CD4-positive, alpha-beta T cell treated with Interleukin-1 beta for 1 hour (primary cell): ENCODE results near the gene INIP.

Experiments used
- DNase-seq, 2 donors: peaks; one replicate each; pipeline ENCODE4 v3.0.0-alpha.2; 2020 to 2022

INIP gene

DNA sequence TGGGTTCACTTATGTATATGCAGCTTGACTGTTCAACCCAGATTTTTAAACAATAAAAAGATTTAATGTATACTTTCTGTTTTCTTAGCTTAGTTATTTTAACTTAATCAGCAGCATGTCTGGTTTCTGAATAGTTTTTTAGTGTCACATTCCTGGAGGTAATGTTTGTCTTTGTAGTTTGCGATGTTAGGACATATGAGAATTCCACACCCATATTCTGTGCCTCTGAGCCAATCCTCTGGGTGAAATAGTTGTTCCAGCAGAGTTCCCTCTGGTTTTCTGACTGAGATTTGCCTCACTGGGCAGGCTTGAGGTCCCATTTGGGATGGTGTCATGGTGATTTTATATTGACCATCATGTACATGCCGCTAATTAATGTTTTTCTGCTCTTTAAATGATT, 48.6 kb downstream of the INIP start:
- DNase-seq = no peak

DNA sequence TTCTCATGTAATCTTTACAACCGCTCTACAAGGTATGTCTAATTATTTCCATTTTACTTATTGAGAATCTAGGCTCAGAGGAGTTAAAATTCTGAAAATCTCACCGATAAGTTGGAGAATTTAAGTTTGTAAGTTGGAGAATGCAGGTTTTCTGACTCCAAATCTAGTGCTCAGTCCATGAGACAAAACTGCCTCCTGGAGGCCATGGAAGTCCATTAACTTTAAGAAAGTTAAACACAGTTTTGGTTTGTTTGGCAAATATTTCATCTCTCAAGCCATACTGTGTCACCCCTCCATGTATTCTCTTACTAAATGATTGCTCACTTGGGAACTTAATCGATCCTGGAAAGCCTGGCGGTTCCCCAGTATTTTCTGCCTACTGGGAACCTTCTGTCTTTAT, 52.6 kb downstream of the INIP start:
- DNase-seq = no peak

DNA sequence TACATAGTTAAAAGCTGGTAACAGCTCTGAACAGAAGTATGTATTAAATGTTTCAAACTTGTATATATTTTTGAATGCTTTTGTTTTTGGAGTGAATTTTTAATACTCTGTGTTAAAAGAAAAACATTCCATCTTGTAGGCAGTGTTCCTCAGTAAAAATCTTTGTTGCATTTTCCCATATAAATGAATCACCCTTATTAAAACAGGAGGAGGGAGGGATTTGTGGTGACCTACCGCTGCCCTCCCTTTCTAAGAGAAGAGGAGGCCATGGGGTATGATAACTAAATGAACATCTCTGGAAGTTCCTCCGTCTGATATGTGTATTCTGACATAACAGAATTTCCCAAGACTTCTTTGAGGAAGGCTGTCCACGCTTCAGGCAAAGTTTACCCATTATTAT, 53.4 kb downstream of the INIP start:
- DNase-seq = no peak

DNA sequence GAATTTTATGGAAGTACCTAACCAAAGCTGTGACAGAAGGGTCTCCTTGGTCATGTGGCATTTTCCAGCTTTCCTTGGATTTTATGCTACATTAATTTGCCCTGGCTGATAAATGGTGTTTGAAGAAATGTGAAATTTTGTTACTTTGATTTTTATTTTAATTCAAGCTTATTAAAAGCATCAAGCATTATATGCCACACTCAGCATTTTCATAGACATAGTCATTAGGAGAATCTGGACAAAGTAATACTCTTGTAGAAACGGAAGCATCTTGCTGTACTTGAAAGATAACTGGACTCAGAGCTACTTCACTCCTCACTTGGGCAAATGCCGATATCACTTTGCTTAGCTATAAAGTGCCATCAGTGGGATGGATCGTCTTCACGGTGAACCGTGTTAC, 54.2 kb downstream of the INIP start:
- DNase-seq = no peak

DNA sequence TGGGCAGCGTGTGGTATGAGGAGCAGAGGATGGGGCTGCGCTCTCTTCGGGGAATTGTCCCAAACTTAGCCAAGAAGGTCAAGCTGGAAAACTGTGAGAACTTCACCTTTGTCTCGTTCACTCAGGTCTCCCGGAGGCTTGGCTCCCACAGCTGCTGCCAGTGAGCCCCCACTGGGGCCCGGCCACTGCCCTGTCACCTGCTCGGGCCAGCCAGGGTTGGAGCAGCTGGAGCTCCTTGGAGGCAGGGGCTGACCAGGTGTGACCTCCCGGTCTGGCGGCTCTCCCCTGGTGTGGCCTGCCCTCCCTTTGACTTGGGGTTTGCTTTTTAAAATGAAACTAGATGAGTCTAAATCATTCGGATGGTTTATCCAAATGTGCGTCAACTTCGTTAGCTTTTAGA, 58.0 kb downstream of the INIP start:
- no peak for DNase-seq

DNA sequence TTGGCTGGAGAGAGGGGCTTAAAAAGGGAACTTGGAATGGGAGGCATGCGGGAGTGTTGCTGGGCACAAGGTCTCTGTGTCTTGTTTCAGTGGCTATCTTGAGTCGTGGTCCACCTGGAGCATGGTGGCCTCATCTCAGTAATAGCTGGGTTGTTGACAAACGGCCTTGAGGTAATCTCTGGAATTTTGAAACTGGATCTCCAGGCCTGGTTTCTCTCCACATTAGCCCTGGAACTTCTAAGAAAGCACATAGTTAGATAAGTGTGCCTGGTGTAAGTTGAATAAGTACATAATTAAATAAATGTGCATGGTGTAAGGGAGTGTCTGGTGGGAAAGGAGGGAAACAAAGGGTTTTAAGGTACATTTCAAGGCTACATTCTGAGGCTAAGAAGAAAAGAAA, 62.2 kb downstream of the INIP start:
- no peak for DNase-seq

DNA sequence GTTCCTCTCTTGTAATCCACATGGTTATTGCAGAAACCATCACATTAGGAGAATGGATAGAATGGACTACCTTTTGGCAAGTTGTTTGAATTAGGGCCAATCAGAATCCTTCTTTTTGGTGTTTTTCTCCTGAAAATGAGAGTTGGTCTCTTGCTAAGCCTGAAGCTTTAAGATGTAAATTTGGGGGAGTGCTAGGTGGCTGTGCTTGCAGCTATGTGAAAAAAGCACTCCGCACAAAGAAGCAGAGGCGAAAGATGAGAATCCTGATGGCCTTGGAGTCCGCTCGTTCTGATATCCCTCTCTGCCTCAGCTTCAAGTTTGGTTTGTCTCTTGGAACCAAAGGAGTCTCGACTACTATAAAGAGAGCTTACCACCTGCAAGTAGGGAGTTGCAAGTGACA, 63.6 kb downstream of the INIP start:
- no peak for DNase-seq

DNA sequence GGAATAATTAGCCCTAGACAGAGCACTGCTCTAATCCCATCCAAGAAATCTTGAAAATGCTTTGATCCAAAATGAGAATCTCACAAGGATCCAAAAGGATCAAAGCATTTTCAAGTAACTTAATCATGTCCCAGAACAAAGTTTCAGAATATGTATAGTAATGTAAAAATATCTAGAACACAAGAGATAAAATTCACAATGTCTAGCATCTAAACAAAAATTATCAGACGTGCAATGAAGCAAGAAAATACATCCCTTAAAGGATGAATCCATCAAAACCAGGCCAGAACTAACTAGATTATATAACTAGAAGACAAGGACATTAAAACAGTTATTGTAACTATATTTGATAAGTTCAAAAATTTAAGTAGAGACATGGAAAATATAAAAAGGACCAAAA, 69.3 kb downstream of the INIP start:
- no peak for DNase-seq

DNA sequence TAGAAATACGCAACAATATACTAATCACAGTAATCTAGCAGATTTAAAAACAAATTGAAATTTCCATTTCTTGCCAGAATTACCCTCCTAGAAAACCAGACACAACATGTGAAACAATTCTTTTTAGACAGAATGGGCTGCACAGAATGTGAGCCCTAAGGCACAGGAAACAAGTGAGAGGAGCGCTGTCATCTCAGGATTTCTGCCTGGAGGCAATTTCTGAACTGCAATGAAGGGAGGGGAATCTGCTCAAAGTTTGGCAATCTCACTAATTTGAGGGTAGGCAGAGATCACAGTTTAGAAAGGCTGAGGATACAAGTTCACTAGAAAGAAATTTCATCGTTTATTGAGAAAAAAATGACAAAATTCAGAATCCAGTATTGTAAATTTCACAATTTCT, 70.3 kb downstream of the INIP start:
- no peak for DNase-seq

DNA sequence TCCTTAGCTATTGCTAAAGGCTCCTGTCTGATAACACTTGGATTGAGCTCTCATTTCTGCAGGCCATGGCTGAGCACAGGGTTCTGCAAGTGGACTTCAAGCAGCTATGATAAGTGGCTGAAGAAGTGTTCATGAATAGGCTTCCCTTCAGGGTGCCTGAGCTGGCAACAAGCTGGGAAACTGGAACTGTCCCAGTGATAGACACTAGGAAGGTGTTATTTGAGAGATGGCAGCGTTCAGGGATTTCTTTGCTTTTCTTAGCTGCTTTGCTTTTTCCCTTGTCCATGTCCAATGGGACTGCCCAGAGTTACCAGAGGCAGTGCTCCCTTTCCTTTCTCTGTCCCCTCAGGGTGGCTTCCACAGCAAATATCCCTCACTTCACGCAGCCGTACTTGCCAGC, 75.8 kb downstream of the INIP start:
- DNase-seq = no peak

DNA sequence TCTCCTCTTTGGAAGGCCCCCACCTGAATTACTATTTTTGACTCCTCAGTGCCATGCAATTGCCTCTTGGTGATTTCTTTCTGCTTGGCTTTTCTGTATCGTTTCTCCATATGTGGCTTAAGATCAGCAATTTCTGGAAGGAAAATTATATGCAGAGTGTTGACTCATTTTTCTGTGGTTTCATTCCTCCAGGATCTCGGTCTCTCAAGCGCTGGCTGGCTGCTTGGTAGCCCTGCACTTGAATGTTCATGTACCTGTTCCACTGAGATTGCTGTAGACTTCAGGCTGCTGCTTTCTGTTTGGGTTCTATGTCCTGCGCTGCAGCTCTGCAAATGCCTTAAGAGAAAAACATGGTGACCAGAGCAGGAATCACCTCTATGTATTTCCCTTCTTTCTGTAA, 77.6 kb downstream of the INIP start:
- no peak for DNase-seq
